Hepatocyte (in vitro differentiated cells): ENCODE measurements around the gene TIAL1. TPM values are rescaled to one million over a fixed set of nuclear protein-coding genes. Genes with fewer than 3 reads are reported as not detected.

Experiments used
- DNase-seq: peaks from one replicate; pipeline ENCODE4 v3.0.0-alpha.2; 2016; ENCODE audit warnings: low spot score
- H2AFZ ChIP-seq: fragments of 200-600 bp; sonication (generic); 2 replicates; pipeline ENCODE4 v1.6.0; 2016; ENCODE audit warnings: antibody characterized with exemption, mild to moderate bottlenecking
- H3K27ac ChIP-seq: fragments of 200-600 bp; sonication (generic); 2 replicates; pipeline ENCODE4 v1.5.1; 2016; ENCODE audit warnings: mild to moderate bottlenecking
- H3K27me3 ChIP-seq: fragments of 200-600 bp; sonication (generic); 2 replicates; pipeline ENCODE4 v1.6.1; 2016
- H3K36me3 ChIP-seq: fragments of 200-600 bp; sonication (generic); replicated peaks from 2 replicates; pipeline ENCODE4 v1.5.1; 2016; ENCODE audit warnings: low read depth; ENCODE audit not compliant: insufficient read depth
- H3K4me1 ChIP-seq: fragments of 200-600 bp; sonication (generic); 2 replicates; pipeline ENCODE4 v1.5.1; 2016; ENCODE audit warnings: mild to moderate bottlenecking, moderate library complexity; ENCODE audit not compliant: insufficient read depth
- H3K4me2 ChIP-seq: fragments of 200-600 bp; sonication (generic); 2 replicates; pipeline ENCODE4 v1.6.0; 2016
- H3K4me3 ChIP-seq: fragments of 200-600 bp; sonication (generic); 2 replicates; pipeline ENCODE4 v1.5.1; 2016; ENCODE audit warnings: mild to moderate bottlenecking
- H3K79me2 ChIP-seq: fragments of 200-600 bp; sonication (generic); 2 replicates; pipeline ENCODE4 v1.6.0; 2017; ENCODE audit warnings: mild to moderate bottlenecking
- H3K9me2 ChIP-seq: fragments of 200-600 bp; sonication (generic); replicated peaks from 2 replicates; pipeline ENCODE4 v1.6.0; 2017; ENCODE audit warnings: mild to moderate bottlenecking; ENCODE audit not compliant: insufficient read depth
- H3K9me3 ChIP-seq: fragments of 200-600 bp; sonication (generic); 2 replicates; pipeline ENCODE4 v1.5.1; 2016; ENCODE audit warnings: low read depth, mild to moderate bottlenecking
- H4K20me1 ChIP-seq: fragments of 200-600 bp; sonication (generic); 2 replicates; pipeline ENCODE4 v1.6.0; 2016; ENCODE audit warnings: mild to moderate bottlenecking; ENCODE audit not compliant: insufficient read depth, poor library complexity, severe bottlenecking
- CTCF ChIP-seq: fragments of 200-600 bp; sonication (generic); IDR thresholded peaks from 2 replicates; pipeline ENCODE4 v1.5.1; 2016; ENCODE audit warnings: antibody characterized with exemption, mild to moderate bottlenecking; ENCODE audit not compliant: poor library complexity
- EZH2 ChIP-seq: fragments of 200-600 bp; sonication (generic); IDR thresholded peaks from 2 replicates; pipeline ENCODE4 v1.6.1; 2016; ENCODE audit warnings: antibody characterized with exemption, mild to moderate bottlenecking, borderline replicate concordance
- EZH2phosphoT487 ChIP-seq: fragments of 200-600 bp; sonication (generic); IDR thresholded peaks from one replicate; pipeline ENCODE4 v1.6.1; 2018; ENCODE audit warnings: antibody characterized with exemption, mild to moderate bottlenecking, low read depth, moderate library complexity; ENCODE audit not compliant: unreplicated experiment, severe bottlenecking
- WGBS: methylation state at CpG from one replicate; pipeline ENCODE4 v1.1.6; 2016; ENCODE audit warnings: low lambda C conversion rate; ENCODE audit errors: missing lambda C conversion rate; 5-methylcytosine and 5-hydroxymethylcytosine counted together
- polyA plus RNA-seq: library from polyadenylated mRNA; unstranded; fragments of >200 nt; fragmentation: Nextera tagmentation; extraction: Ambion mirVana; gene quantifications from 2 replicates; pipeline ENCODE4 v1.2.1, GENCODE V29; 2016
- total RNA-seq: library from RNA; depleted of rRNA; stranded (reverse); fragments of >200 nt; gene quantifications from 2 replicates; pipeline ENCODE4 v1.2.3, GENCODE V29; 2014

The TIAL1 gene
- total and polyA plus RNA-seq, 2 experiments from 2014 or later: 36.4 to 74.4 TPM

DNA sequence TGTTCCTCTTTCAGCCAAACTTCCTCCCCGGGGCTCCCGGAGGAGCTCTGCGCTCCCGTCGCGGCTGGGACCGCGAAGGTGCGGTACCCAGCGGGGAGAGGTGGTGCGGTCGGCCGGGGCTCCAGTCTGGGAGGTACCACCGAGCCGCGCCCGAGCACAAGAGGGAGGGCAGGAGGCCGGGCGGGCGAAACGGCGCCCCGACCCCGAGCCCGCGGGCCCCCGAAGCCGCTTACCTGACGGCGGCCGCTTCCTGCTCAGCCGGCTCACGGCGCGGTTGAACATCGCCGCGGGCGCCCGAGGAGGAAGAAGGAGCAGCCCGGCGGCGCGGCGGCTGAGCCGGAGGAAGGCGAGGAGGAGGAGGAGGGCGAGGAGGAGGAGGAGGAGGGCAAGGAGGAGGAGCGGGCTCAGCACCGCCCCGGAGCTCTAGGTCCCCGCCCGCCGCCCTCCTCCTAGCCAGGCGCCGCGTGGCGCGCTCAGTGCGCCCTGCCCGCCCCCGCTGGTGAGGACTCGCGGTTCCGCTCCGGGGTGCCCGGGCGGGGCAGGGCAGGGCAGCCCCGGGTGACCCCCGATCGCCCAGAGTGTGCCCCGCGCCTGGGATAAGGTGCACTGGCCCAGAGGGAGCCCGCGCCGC is 54.3 kb downstream of the TIAL1 start, which contains the start of gene RGS10:
RGS10 (minus strand) TSS at position 363 of the 631 bp plus-strand sequence; CDS start at position 282, 81 bp downstream.
- H3K4me1 ChIP-seq: peaks cover 18% of the 10 kb centered on the region

DNA sequence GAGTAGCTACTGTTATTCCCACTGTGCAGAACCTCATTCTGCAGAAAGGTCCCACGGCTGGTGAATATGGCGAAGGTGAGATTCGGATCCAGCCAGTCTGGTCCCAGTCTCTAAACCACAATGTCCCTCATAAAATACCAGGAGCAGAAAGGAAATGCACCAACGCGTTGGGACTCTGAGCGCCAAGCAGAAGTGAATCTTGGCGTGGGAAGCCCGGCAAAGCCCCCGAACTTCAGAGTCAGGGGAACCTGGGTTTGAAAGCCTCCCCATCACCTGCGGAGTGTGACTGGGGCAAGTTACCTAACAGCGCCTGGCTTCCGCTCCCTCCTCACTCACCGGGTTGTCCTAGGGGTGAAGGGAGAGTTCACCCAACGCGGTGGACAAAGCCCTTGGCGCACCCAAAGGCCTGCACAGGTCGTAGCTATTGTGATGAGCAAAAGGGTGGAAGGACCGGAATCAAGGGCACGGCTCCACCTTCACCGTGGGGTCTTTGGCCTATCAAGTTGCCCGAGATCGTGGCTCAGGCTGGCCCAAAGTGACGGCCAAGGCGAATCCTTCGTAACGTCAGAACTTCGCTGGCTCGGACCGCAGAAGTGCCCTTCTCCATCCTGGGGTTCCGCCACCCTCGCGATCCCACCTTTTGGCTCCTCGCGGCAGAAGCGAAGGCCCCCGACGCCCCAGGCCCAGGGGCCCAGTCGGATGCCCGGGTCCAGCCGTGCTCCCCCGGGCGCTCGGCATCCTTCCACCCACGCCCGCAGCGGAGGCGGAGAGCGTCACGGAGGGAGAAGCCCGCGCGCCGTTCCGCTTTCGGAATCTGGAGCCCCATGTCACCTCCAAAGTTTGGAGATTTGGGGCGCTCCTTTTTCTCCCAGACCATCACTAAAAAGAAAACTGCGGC is 55.1 kb downstream of the TIAL1 start:
- H3K79me2 ChIP-seq: no peaks in the 10 kb centered on the region

More for the DNA sequence above, 54.3 kb downstream of the TIAL1 start, which contains the start of gene RGS10:
- Histone ChIP-seq H2AFZ (peak within 1 kb of the TSS; percentile 85), H3K4me3 (peak within 1 kb of the TSS; percentile 67), H4K20me1 (no peaks in the 10 kb centered on the region), H3K27ac (no peak within 1 kb of the TSS), H3K9me2 (no peaks in the 10 kb centered on the region), H3K9me3 (no peaks in the 10 kb centered on the region), H3K79me2 (no peaks in the 10 kb centered on the region), H3K27me3 (peaks cover 52% of the 10 kb centered on the region), H3K4me2 (peak within 1 kb of the TSS; percentile 100), H3K36me3 (no peaks in the 10 kb centered on the region)
- DNase-seq: peak; percentile 59
- peak; percentile 11 for TF ChIP-seq EZH2phosphoT487
- TF ChIP-seq EZH2: peak; percentile 5
- TF ChIP-seq CTCF: no peak
- 0% methylated on average over 13 of the region's 76 CpGs for WGBS

DNA sequence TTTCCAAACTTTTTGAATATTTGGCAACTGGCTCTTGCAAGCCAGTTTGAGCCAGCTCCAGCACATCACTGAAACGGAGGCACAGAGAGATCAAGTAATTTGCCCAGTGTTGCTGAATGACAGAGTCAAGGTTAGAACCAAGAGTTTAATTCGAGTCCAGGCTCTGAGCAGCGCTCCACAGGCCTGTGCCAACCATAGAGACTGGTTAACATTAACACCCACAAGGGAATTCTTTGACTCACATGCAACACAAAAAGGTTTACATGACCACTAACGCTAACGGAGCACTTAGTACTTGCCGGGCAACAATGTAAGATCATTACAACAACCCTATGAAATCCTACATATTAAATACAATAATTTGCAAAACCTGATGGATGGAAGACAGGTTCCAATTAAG is 55.7 kb downstream of the TIAL1 start:
- 76% methylated on average over 6 of the region's 6 CpGs for WGBS

More for the DNA sequence above, 55.1 kb downstream of the TIAL1 start:
- peak overlapping the region; percentile 67 for H3K4me3 ChIP-seq
- no peak for TF ChIP-seq EZH2
- TF ChIP-seq EZH2phosphoT487: no peak
- TF ChIP-seq CTCF: no peak
- DNase-seq: no peak
- H3K4me1 ChIP-seq: peaks cover 18% of the 10 kb centered on the region
- no peaks in the 10 kb centered on the region for H3K9me2 ChIP-seq
- H4K20me1 ChIP-seq: no peaks in the 10 kb centered on the region
- H3K36me3 ChIP-seq: no peaks in the 10 kb centered on the region
- H3K9me3 ChIP-seq: no peaks in the 10 kb centered on the region
- no peak overlapping the region for H3K27ac ChIP-seq
- peaks cover 49% of the 10 kb centered on the region for H3K27me3 ChIP-seq
- peak overlapping the region; percentile 100 for H3K4me2 ChIP-seq
- 26% methylated on average over 56 of the region's 57 CpGs for WGBS
- peak overlapping the region; percentile 85 for H2AFZ ChIP-seq

More for the DNA sequence above, 55.7 kb downstream of the TIAL1 start:
- peak overlapping the region; percentile 100 for H3K4me2 ChIP-seq
- no peaks in the 10 kb centered on the region for H4K20me1 ChIP-seq
- no peak overlapping the region for H3K27ac ChIP-seq
- H3K9me2 ChIP-seq: no peaks in the 10 kb centered on the region
- DNase-seq: no peak
- TF ChIP-seq EZH2 (no peak), CTCF (no peak)
- H3K4me1 ChIP-seq: peaks cover 18% of the 10 kb centered on the region
- H3K36me3 ChIP-seq: no peaks in the 10 kb centered on the region
- no peaks in the 10 kb centered on the region for H3K9me3 ChIP-seq
- H3K79me2 ChIP-seq: no peaks in the 10 kb centered on the region
- no peak overlapping the region for H2AFZ ChIP-seq
- peaks cover 46% of the 10 kb centered on the region for H3K27me3 ChIP-seq
- H3K4me3 ChIP-seq: no peak overlapping the region
